Neural cell (in vitro differentiated cells): Measurements from ENCODE around the gene KMO. TPM values are rescaled to one million over a fixed set of nuclear protein-coding genes. Genes with fewer than 3 reads are reported as not detected.

Experiments
- H2AFZ ChIP-seq: fragments of 200-600, 300-800 bp; sonication (generic), shearing (Covaris generic); 2 replicates; pipeline ENCODE4 v1.6.0; 2014; ENCODE audit warnings: low read depth, mild to moderate bottlenecking, antibody characterized with exemption, low read length, moderate library complexity
- H3F3A ChIP-seq: fragments of 200-600 bp; shearing (Covaris generic); 2 replicates; pipeline ENCODE4 v1.6.1; 2016; ENCODE audit warnings: mild to moderate bottlenecking, moderate library complexity, mixed read lengths, antibody characterized with exemption, low read length; ENCODE audit not compliant: insufficient read depth, poor library complexity, severe bottlenecking
- H3K27ac ChIP-seq: fragments of 200-600, 300-800 bp; sonication (generic), shearing (Covaris generic); 2 replicates; pipeline ENCODE4 v1.5.1; 2014; ENCODE audit warnings: mild to moderate bottlenecking, low read length, moderate library complexity
- H3K27me3 ChIP-seq: fragments of 300-800, 200-600 bp; sonication (generic), shearing (Covaris generic); 2 replicates; pipeline ENCODE4 v1.6.0; 2014; ENCODE audit warnings: mild to moderate bottlenecking, low read depth, low read length, moderate library complexity; ENCODE audit not compliant: insufficient read depth
- H3K36me3 ChIP-seq: fragments of 300-800, 200-600 bp; sonication (generic), shearing (Covaris generic); 2 replicates; pipeline ENCODE4 v1.5.1; 2014; ENCODE audit warnings: mild to moderate bottlenecking, antibody characterized with exemption, low read length, moderate library complexity; ENCODE audit not compliant: insufficient read depth
- H3K4me2 ChIP-seq: fragments of 300-800, 200-600 bp; sonication (generic), shearing (Covaris generic); 2 replicates; pipeline ENCODE4 v1.6.0; 2014; ENCODE audit warnings: mild to moderate bottlenecking, low read length
- H3K4me3 ChIP-seq: fragments of 300-800, 200-600 bp; sonication (generic), shearing (Covaris generic); 2 replicates; pipeline ENCODE4 v1.5.1; 2014; ENCODE audit warnings: mild to moderate bottlenecking, low read length, moderate library complexity
- H3K79me2 ChIP-seq: fragments of 200-600 bp; shearing (Covaris generic); replicated peaks from 2 replicates; pipeline ENCODE4 v1.6.0; 2014; ENCODE audit warnings: mild to moderate bottlenecking, low read length, moderate library complexity; ENCODE audit not compliant: insufficient read depth
- H3K9ac ChIP-seq: fragments of 300-800, 200-600 bp; sonication (generic), shearing (Covaris generic); 2 replicates; pipeline ENCODE4 v1.6.1; 2016; ENCODE audit warnings: mild to moderate bottlenecking, low read length, mixed read lengths
- H3K9me2 ChIP-seq: fragments of 200-600 bp; shearing (Covaris generic); 2 replicates; pipeline ENCODE4 v1.6.1; 2016; ENCODE audit warnings: mild to moderate bottlenecking, low read length, mixed read lengths; ENCODE audit not compliant: insufficient read depth
- H3K9me3 ChIP-seq: fragments of 200-600, 300-800 bp; sonication (generic), shearing (Covaris generic); 2 replicates; pipeline ENCODE4 v1.6.1; 2016; ENCODE audit warnings: mild to moderate bottlenecking, mixed run types, low read length, moderate library complexity, mixed read lengths
- H4K20me1 ChIP-seq: fragments of 200-600 bp; shearing (Covaris generic); 2 replicates; pipeline ENCODE4 v1.6.1; 2016; ENCODE audit warnings: mild to moderate bottlenecking, mixed run types; ENCODE audit not compliant: insufficient read depth
- EP300 ChIP-seq: fragments of 450-650 bp; conservative IDR thresholded peaks from 2 replicates; pipeline ENCODE4 v1.6.1; 2014; ENCODE audit warnings: antibody characterized with exemption, mild to moderate bottlenecking, moderate library complexity; ENCODE audit not compliant: poor library complexity, severe bottlenecking
- EZH2 ChIP-seq: fragments of 200-600, 300-800 bp; shearing (Covaris generic), sonication (generic); IDR thresholded peaks from 2 replicates; pipeline ENCODE4 v1.6.1; 2014; ENCODE audit warnings: antibody characterized with exemption, low read length, borderline replicate concordance, mild to moderate bottlenecking; ENCODE audit not compliant: insufficient read depth, poor library complexity, severe bottlenecking
- MXI1 ChIP-seq: fragments of 450-650 bp; conservative IDR thresholded peaks from 2 replicates; pipeline ENCODE4 v1.6.1; 2014; ENCODE audit warnings: antibody characterized with exemption, mild to moderate bottlenecking; ENCODE audit not compliant: poor library complexity, severe bottlenecking
- POLR2AphosphoS5 ChIP-seq: IDR thresholded peaks from 2 replicates; pipeline ENCODE4 v1.6.1; 2012
- RAD21 ChIP-seq: fragments of 450-650 bp; conservative IDR thresholded peaks from 2 replicates; pipeline ENCODE4 v1.6.1; 2014; ENCODE audit warnings: antibody characterized with exemption, mild to moderate bottlenecking, moderate library complexity
- REST ChIP-seq: IDR thresholded peaks from 2 replicates; pipeline ENCODE4 v1.6.1; 2012; ENCODE audit warnings: borderline replicate concordance
- SMC3 ChIP-seq: fragments of 450-650 bp; conservative IDR thresholded peaks from 2 replicates; pipeline ENCODE4 v1.6.1; 2014; ENCODE audit warnings: antibody characterized with exemption, mild to moderate bottlenecking, moderate library complexity; ENCODE audit not compliant: poor library complexity
- polyA minus RNA-seq: library from RNA; depleted of rRNA, polyadenylated mRNA; stranded (reverse); fragments of >200 nt; gene quantifications from 2 replicates; pipeline ENCODE4 v1.2.3, GENCODE V29; 2014
- polyA plus RNA-seq: library from polyadenylated mRNA; depleted of rRNA; stranded (reverse); fragments of >200 nt; gene quantifications from 2 replicates; pipeline ENCODE4 v1.2.3, GENCODE V29; 2014
- TF ChIP-seq, protein P1 (sequence below): fragments of 450-650 bp; IDR thresholded peaks from 2 replicates; pipeline ENCODE4 v1.5.1; 2014; ENCODE audit warnings: antibody characterized with exemption, mild to moderate bottlenecking, moderate library complexity; ENCODE audit not compliant: poor library complexity, severe bottlenecking

Gene KMO
- polyA plus RNA-seq (0.72 TPM in 1 of 2 replicates, not detected in the other), polyA minus RNA-seq (not detected in 2 replicates)

- Histone ChIP-seq H2AFZ (no peak within 1 kb of the TSS), H3F3A (no peaks in the 10 kb centered on the region), H3K27me3 (no peaks in the 10 kb centered on the region), H3K79me2 (no peaks in the 10 kb centered on the region), H3K4me2 (peak within 1 kb of the TSS; percentile 22), H3K9ac (no peak within 1 kb of the TSS), H3K4me3 (no peak within 1 kb of the TSS), H3K36me3 (no peaks in the 10 kb centered on the region), H3K9me3 (no peaks in the 10 kb centered on the region), H3K27ac (no peak within 1 kb of the TSS), H4K20me1 (no peaks in the 10 kb centered on the region), H3K9me2 (no peaks in the 10 kb centered on the region)
- TF ChIP-seq POLR2AphosphoS5 (peak; percentile 82), EP300 (peak; percentile 98), RAD21 (no peak)
These were observed at the start of gene KMO for GRCh38 chr1:241532162-241532531. TSS of gene KMO (plus strand) at chr1:241532378. CDS start at chr1:241532445, 67 bp downstream.

DNA sequence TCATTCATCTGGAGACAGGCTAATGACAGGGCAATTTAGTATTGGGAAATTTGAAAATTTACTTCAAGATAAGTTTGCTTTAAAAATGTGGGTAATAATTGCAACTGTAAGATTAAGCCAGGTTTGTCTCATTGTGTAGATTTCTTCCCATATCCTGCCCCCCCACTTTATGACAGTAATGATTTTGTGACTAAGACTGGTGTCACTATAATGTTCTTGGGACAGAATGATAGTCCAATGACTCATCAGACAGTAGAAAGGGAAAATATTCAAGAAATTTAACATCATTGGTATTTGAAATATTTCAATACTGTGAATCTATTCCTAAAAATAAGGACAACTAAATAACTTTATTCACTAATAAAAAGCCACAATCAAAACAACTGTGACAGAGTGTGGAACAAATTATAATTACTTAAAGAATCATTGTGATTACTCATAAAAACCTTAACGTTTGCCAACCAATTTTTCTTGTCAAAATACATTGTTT lies 49.4 kb upstream of the KMO start:
- H2AFZ ChIP-seq, result no peak overlapping the region
- H4K20me1 ChIP-seq, result no peaks in the 10 kb centered on the region
- H3K9me2 ChIP-seq, result no peaks in the 10 kb centered on the region
- H3K36me3 ChIP-seq, result no peaks in the 10 kb centered on the region
- H3K79me2 ChIP-seq, result no peaks in the 10 kb centered on the region
- H3K9ac ChIP-seq, result no peak overlapping the region
- no peak overlapping the region for H3K4me3 ChIP-seq
- H3F3A ChIP-seq, result no peaks in the 10 kb centered on the region
- no peak overlapping the region for H3K4me2 ChIP-seq
- no peaks in the 10 kb centered on the region for H3K9me3 ChIP-seq
- H3K27ac ChIP-seq, result no peak overlapping the region
- H3K27me3 ChIP-seq, result no peaks in the 10 kb centered on the region
- TF ChIP-seq REST, result no peak
- TF ChIP-seq, protein P1, sequence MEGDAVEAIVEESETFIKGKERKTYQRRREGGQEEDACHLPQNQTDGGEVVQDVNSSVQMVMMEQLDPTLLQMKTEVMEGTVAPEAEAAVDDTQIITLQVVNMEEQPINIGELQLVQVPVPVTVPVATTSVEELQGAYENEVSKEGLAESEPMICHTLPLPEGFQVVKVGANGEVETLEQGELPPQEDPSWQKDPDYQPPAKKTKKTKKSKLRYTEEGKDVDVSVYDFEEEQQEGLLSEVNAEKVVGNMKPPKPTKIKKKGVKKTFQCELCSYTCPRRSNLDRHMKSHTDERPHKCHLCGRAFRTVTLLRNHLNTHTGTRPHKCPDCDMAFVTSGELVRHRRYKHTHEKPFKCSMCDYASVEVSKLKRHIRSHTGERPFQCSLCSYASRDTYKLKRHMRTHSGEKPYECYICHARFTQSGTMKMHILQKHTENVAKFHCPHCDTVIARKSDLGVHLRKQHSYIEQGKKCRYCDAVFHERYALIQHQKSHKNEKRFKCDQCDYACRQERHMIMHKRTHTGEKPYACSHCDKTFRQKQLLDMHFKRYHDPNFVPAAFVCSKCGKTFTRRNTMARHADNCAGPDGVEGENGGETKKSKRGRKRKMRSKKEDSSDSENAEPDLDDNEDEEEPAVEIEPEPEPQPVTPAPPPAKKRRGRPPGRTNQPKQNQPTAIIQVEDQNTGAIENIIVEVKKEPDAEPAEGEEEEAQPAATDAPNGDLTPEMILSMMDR, result no peak
- TF ChIP-seq MXI1, result no peak

GRCh38 chr1:241485145-241485544 lies 47.0 kb upstream of the KMO start:
- Histone ChIP-seq H3K9me3 (no peaks in the 10 kb centered on the region), H3K9me2 (no peaks in the 10 kb centered on the region), H3K9ac (no peak overlapping the region), H3F3A (no peaks in the 10 kb centered on the region), H3K4me2 (no peak overlapping the region), H3K27me3 (no peaks in the 10 kb centered on the region), H3K79me2 (no peaks in the 10 kb centered on the region), H3K4me3 (no peak overlapping the region), H3K27ac (no peak overlapping the region), H3K36me3 (no peaks in the 10 kb centered on the region), H4K20me1 (no peaks in the 10 kb centered on the region), H2AFZ (no peak overlapping the region)
- no peak for TF ChIP-seq POLR2AphosphoS5
- no peak for TF ChIP-seq EZH2
- no peak for TF ChIP-seq SMC3
- no peak for TF ChIP-seq MXI1
- TF ChIP-seq, protein P1, result no peak
